Measurements from ENCODE around the gene ARL2BP.

DNA sequence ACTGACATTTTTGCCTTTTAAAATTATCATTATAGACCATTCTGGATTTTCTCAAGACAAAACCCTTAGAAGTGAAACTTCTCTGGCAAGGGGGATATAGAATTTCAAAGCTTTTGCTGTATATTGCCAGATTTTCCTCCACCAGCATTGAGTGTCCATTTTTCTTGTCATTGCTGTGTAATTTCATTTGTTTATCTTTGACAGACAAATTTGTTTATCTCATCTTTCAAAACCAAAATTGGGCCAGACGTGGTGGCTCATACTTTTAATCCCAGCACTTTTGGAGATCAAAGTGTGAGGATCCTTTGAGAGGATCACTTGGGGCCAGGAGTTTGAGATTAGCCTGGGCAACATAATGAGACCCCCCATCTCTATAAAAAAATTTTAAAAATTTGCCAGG, 16.0 kb upstream of the ARL2BP start:
- TF ChIP-seq, protein P1, sequence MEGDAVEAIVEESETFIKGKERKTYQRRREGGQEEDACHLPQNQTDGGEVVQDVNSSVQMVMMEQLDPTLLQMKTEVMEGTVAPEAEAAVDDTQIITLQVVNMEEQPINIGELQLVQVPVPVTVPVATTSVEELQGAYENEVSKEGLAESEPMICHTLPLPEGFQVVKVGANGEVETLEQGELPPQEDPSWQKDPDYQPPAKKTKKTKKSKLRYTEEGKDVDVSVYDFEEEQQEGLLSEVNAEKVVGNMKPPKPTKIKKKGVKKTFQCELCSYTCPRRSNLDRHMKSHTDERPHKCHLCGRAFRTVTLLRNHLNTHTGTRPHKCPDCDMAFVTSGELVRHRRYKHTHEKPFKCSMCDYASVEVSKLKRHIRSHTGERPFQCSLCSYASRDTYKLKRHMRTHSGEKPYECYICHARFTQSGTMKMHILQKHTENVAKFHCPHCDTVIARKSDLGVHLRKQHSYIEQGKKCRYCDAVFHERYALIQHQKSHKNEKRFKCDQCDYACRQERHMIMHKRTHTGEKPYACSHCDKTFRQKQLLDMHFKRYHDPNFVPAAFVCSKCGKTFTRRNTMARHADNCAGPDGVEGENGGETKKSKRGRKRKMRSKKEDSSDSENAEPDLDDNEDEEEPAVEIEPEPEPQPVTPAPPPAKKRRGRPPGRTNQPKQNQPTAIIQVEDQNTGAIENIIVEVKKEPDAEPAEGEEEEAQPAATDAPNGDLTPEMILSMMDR (conservative IDR thresholded peaks at IDR 0.05; ENCODE audit: low read depth, low read length), result no peak
- TF ChIP-seq BHLHE40 (IDR thresholded peaks at IDR 0.05; ENCODE audit: low read depth, low read length) (no peak), RAD21 (IDR thresholded peaks at IDR 0.05; ENCODE audit: low read length) (no peak), CHD1 (IDR thresholded peaks at IDR 0.05; ENCODE audit: low read depth, low read length) (no peak), POLR2A (IDR thresholded peaks at IDR 0.05; ENCODE audit: low read depth, low read length) (no peak), FOS (IDR thresholded peaks at IDR 0.05; ENCODE audit: low read depth, low read length) (no peak), RCOR1 (IDR thresholded peaks at IDR 0.05; ENCODE audit: insufficient replicate concordance, low read length) (no peak), MXI1 (IDR thresholded peaks at IDR 0.05; ENCODE audit: borderline replicate concordance, low read depth, low read length) (no peak), CEBPB (IDR thresholded peaks at IDR 0.05; ENCODE audit: low read depth, low read length) (no peak), MAFK (IDR thresholded peaks at IDR 0.05; ENCODE audit: low read depth, low read length) (no peak)
- TF ChIP-seq, protein P2, sequence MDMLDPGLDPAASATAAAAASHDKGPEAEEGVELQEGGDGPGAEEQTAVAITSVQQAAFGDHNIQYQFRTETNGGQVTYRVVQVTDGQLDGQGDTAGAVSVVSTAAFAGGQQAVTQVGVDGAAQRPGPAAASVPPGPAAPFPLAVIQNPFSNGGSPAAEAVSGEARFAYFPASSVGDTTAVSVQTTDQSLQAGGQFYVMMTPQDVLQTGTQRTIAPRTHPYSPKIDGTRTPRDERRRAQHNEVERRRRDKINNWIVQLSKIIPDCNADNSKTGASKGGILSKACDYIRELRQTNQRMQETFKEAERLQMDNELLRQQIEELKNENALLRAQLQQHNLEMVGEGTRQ (IDR thresholded peaks at IDR 0.05; ENCODE audit: low read depth, low read length), result no peak
- TF ChIP-seq, protein P3, sequence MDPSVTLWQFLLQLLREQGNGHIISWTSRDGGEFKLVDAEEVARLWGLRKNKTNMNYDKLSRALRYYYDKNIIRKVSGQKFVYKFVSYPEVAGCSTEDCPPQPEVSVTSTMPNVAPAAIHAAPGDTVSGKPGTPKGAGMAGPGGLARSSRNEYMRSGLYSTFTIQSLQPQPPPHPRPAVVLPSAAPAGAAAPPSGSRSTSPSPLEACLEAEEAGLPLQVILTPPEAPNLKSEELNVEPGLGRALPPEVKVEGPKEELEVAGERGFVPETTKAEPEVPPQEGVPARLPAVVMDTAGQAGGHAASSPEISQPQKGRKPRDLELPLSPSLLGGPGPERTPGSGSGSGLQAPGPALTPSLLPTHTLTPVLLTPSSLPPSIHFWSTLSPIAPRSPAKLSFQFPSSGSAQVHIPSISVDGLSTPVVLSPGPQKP (IDR thresholded peaks at IDR 0.05; ENCODE audit: borderline replicate concordance, low read depth, low read length), result no peak
